GM19043 (cell line): ENCODE measurements around the gene TGFBR2.
"Not testable (repeated sequence)": the region's sequence is repeated elsewhere in the genome, so short reads cannot be mapped to it uniquely, and the experiment has no call there.

Experiments
- ATAC-seq: cut with Tn5 transposase; IDR thresholded peaks from one replicate; pipeline ENCODE4 v1.9.1; 2021; ENCODE audit warnings: low read depth; ENCODE audit not compliant: unreplicated experiment

Gene TGFBR2

DNA sequence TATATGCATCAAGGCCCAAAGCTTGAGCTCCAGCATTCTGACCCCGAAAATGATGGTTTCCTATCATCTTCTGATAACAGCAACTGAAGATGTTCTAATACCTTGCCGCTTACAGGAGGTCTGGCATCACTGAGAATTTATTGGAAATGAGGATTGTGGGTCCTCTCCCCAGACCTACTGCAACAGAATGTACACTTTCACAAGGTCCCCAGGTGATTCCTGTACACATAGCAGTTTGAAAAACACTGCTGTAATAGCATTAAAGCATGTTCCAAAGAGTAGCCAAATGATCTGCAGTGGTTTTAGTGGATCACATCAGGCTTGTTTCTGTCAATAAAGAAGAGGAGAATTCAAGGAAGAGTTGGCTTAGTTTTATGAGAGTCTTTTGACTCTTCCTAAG is 11.3 kb downstream of the TGFBR2 start:
- ATAC-seq: no peak

GRCh38 chr3:30618526-30618925 is 12.1 kb downstream of the TGFBR2 start:
- no peak for ATAC-seq

DNA sequence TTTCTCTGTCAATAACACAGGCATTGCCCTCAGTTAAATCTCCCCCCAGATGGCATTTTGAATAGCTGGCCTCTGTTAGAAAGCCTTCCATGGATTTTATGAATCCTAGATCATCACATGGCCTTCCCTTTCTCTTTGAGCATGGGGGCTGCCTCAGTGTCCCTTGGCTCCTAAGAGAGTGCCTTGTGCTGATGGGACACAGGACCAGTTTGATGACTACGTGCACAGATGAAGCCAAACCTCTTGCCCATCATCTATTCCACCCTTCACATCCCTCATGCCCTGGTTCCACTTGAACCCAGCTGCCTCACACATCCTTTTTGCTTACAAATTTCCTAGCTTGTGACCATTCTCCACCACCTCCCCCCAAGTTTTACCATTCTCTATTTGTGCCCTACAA is 12.9 kb downstream of the TGFBR2 start:
- no peak for ATAC-seq

DNA sequence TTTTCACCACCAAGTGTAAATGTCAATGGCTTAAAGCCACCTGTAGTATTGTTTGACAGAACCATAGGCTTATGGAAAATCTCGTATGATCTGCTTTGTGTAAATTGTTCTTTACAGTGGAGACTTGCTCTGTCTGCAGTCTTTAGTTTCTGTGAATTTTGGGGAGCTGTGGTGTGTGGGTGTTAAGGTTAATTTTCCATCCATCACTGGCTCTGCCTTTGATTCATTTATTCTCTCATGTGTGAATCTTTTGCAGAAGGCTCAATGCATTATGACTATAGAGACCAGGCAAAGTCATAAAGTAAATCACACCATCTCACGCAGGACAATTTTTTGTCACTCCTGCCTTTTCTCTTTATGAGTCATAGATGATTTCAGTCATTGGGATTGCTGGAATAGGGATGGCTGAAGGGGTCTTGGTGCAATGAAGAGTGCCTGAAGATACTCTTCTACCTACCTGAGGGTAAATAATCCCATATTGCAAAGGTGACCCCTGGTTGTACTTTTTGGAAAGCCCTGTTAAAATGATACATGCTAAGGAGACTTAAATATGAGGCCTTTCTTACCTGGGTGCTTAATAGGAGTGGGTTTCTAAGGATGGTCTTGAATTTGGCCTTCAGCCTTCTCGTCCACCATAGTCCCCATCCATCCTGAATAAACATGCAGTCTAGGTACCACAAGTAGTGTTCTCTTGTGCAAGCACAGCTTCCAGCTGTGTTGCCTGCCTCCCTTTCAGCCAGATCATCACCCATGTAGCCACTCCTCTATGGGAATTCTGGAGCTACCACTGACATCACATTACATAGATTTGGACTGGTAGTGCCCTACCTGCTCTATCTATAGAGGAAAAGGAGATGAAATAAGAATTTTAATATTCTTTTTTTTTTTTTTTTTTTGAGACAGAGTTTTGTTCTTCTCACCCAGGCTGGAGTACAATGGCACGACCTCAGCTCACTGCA is 14.3 kb downstream of the TGFBR2 start:
- ATAC-seq: no peak

DNA sequence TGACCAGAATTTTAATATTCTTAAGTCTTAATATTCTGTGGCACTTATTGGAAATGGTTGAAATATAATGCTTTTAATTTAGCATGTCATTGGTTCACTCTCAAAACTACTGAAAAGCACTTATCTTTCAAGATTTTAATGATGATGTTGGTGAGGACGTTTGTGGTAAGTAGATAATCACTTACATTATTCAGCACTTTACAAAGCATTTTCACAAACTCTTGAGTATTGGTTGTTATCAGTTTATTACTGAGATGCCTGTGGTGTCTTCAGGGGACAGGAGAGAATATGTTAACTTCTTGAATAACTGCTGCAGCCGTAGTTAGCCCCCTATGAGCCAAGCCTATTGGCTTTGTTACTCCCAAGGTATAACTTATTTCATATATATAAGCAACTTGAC is 15.2 kb downstream of the TGFBR2 start:
- no peak for ATAC-seq

GRCh38 chr3:30622047-30622545 is 15.7 kb downstream of the TGFBR2 start:
- ATAC-seq: no peak

DNA sequence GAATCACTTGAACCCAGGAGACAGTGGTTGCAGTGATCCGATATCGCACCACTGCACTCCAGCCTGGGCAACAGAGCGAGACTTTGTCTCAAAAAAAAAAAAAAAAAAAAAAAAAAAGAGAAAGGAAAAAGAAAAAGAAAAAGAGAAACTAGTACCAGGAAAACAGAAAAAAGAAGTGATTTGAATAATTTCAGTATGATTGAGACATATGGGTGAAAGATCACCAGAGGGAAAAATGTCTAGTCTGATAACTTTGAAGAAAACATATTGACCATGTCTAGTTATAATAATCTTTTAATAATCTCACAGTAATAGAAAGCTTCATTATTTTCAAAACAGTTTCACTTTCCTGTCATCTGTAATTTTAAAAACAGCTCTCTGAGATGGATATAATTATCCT is 16.4 kb downstream of the TGFBR2 start:
- no peak for ATAC-seq

- no peak for ATAC-seq
These were observed 16.9 kb downstream of the TGFBR2 start for GRCh38 chr3:30623351-30623750.

GRCh38 chr3:30624480-30624879 is 18.1 kb downstream of the TGFBR2 start:
- ATAC-seq: not testable (repeated sequence)

- no peak for ATAC-seq
These were observed 19.4 kb downstream of the TGFBR2 start for GRCh38 chr3:30625541-30626438.

DNA sequence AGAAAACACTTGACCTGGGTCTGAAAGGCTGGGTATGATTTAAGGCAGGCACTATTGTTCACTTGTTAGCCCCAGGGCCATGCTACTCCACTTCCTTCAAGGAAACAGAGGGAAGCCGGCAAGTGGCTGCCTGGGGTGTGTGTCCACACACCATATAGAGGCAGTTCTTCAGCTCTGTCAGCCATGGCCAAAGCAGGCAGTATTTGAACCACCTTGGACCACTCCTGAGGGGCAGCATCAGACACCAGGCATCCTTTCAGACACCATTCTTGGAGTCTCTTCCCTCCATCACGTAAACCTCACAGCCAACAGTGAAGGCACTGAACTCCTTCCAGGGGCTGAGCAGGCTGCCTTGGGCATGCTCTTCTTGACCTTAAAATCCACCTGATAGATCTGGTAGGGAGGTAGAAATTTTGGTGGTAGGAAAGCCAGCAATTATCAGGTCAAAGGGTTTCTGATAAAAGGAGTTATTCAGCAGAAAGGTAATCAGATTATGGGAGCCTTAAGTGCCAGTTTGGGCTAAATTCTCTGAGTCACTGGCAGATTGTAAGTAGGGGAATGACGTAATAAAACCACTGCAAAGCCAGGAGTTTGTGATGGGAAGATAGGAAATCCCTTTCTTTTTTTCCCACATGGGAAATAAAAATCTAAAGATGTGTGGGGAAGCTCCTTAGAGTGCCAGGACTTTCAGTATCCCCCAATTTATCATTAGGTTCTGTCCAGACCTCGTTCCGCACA is 20.2 kb downstream of the TGFBR2 start:
- ATAC-seq: no peak

DNA sequence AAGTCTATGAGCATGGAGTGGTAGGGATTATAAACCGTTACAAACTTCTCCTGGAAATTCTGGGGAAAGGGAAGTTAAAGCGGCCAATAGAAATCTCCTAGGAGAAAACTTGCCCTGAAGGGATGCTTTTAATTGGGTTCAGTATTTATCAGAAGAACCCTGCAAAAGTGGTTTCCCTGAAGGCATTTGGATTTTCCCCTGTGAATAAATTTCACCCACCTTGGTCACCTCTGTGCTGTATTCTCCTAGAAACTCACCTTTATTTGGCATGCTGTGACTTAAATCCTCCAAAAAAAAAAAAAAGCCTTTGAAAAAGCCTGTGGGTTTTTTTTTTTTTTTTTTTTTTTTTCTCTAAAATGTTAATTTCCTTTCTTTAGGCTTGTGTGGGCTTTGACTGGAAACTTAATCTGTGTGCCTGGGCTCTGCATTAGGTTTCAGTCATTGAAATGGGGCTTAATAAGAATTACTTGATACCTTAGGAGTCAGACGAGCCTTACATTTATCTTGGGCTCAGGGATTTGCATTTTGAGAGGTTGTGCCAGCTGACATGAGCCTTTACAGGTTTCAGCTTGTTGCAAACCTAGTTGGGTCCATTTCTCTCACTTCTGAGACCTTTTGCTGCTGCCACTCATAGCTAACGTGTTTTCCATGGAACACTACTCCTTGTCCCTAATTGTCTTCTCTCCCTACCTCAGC is 22.0 kb downstream of the TGFBR2 start:
- no peak for ATAC-seq

DNA sequence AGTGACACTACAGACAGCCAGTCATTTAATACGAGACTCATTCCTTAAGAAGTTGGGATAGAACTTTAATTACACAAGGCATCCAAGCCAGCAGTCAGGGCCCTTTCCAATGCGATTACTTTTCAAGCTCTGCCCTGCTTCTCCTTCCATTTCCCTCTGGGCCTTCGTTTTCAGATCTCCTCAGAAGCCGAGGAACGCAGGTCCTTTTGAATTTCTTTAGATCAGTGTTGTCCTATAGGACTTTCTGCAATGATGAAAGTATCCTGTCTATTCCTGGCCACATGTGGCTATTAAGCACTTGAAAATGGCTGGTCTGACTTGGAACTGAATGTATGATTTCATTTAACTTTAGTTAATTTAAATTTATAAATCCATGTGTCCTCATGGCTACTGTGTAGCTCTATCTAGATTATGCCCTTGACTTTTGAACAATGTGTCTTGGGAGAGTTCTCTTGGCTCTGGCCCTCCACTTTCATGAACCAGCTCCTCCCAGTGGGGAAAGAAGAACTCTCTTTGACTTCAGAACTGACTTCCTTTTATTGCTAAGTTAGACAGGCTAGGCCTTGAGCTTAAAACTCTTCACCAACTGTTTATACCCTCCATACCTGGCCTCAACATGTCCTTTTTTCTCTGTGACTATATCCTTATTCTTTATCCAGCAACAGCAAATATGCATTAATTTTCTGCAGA is 22.6 kb downstream of the TGFBR2 start:
- ATAC-seq: no peak

DNA sequence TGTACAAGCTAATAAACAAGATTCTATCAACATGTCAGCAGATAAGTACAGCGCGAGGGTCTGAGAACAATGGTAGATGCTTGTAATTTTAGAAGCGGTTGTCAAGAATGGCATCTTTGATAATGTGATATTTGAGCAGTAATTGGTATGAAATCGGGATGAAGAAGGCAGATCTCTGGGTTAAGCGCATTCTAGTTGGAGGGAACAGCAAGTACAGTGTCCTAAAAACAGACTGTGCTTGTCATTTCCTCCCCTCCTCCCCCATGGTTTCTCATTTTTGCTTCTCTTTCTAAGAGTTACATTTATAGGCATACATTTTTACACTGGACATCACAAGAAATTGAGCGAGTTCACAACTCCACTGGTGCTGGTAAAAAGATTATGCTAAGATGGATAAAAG is 23.3 kb downstream of the TGFBR2 start:
- no peak for ATAC-seq

- no peak for ATAC-seq
These were observed 24.0 kb downstream of the TGFBR2 start for GRCh38 chr3:30630238-30631030.

- no peak for ATAC-seq
These were observed 25.0 kb downstream of the TGFBR2 start for GRCh38 chr3:30631243-30631904.

DNA sequence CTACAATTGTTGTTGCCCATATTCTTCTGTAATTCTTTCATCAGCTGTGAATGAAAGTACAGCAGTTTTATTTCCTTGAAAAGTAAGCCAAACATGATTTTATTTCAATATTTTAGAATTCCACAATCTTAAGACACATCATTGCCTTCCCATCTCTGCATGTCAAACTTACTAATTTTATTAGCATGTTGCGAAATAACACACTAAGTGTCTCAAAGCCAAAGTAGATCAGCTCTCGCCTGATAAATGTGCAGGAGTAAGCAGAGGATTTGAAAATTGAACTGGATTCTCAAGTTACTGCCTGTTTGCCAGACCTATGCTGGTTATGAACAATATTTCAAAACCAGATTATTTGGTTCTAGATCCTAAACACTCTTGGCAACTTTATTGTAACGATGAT is 25.7 kb downstream of the TGFBR2 start:
- no peak for ATAC-seq

- no peak for ATAC-seq
These were observed 26.1 kb downstream of the TGFBR2 start for GRCh38 chr3:30632521-30632920.
